H1 (cell line): Measurements from ENCODE around the gene ZNF536. TPM values are rescaled to one million over a fixed set of nuclear protein-coding genes. Genes with fewer than 3 reads are reported as not detected.

ENCODE experiments used
- CTCF ChIA-PET: fragments of 300-600 bp; sonication (Branson Sonifier 250); formaldehyde crosslinking; loops from one replicate; lab custom pipeline; 2021; ENCODE audit not compliant: partially characterized antibody; lab: Charles Lee
- POLR2A ChIA-PET: fragments of 300-600 bp; sonication (Branson Sonifier 250); formaldehyde crosslinking; loops from one replicate; lab custom pipeline; 2021; ENCODE audit warnings: inconsistent platforms; ENCODE audit not compliant: partially characterized antibody; lab: Charles Lee
- DNase-seq, 2 experiments: peaks; one replicate each; pipeline versions ENCODE4 v3.0.0 to v3.0.0-alpha.2; 2010 to 2022; ENCODE audit warnings: low spot score in 2 of 2, low read depth in 1 of 2, mixed read lengths in 1 of 2
- FAIRE-seq: peaks from 2 replicates; lab custom pipeline; 2011; peaks lifted over from hg19 to GRCh38; lab: Jason Lieb, UNC
- H2AFZ ChIP-seq: 2 replicates; pipeline ENCODE4 v1.8.1; 2012; ENCODE audit warnings: low read length, inconsistent platforms
- H2AK5ac ChIP-seq: 2 replicates; pipeline ENCODE4 v1.6.1; 2013; ENCODE audit warnings: low read depth, low read length
- H2BK120ac ChIP-seq: replicated peaks from 2 replicates; pipeline ENCODE3; 2013; ENCODE audit warnings: low read depth, low read length, inconsistent platforms
- H2BK12ac ChIP-seq: 2 replicates; pipeline ENCODE4 v1.6.1; 2013; ENCODE audit warnings: low read depth, low read length
- H2BK15ac ChIP-seq: 2 replicates; pipeline ENCODE4 v1.6.1; 2013; ENCODE audit warnings: low read length
- H2BK20ac ChIP-seq: 2 replicates; pipeline ENCODE4 v1.6.1; 2013; ENCODE audit warnings: low read length
- H2BK5ac ChIP-seq: 2 replicates; pipeline ENCODE4 v1.6.1; 2013; ENCODE audit warnings: low read depth, low read length
- H3K14ac ChIP-seq: 2 replicates; pipeline ENCODE4 v1.6.1; 2013; ENCODE audit warnings: inconsistent platforms; ENCODE audit not compliant: insufficient read length
- H3K18ac ChIP-seq: 2 replicates; pipeline ENCODE4 v1.6.1; 2013; ENCODE audit warnings: low read length; ENCODE audit errors: extremely low read depth
- H3K23ac ChIP-seq: 2 replicates; pipeline ENCODE4 v1.6.1; 2013; ENCODE audit warnings: inconsistent platforms; ENCODE audit not compliant: insufficient read length
- H3K23me2 ChIP-seq: 2 replicates; pipeline ENCODE4 v1.6.1; 2013; ENCODE audit warnings: low read depth, low read length
- H3K27ac ChIP-seq: 2 replicates; pipeline ENCODE4 v1.6.1; 2011; ENCODE audit warnings: low read depth, low read length, inconsistent platforms
- H3K27me3 ChIP-seq, 4 experiments: replicated peaks in 1 of 4; 1 replicate in 1 of 4; 2 replicates in 3 of 4; pipeline versions ENCODE4 v1.6.1 to v1.8.1; 2011 to 2013; ENCODE audit warnings: low read length in 3 of 4, mild to moderate bottlenecking in 3 of 4, inconsistent platforms in 2 of 4, mixed read lengths in 2 of 4, moderate library complexity in 1 of 4; ENCODE audit not compliant: control insufficient read depth in 3 of 4, insufficient read depth in 3 of 4; ENCODE audit errors: extremely low read depth in 1 of 4
- H3K36me3 ChIP-seq, 4 experiments: 2 replicates each; pipeline versions ENCODE4 v1.6.1 to v1.8.1; 2011 to 2013; ENCODE audit warnings: mild to moderate bottlenecking in 4 of 4, low read length in 3 of 4, moderate library complexity in 2 of 4, control low read depth in 1 of 4, inconsistent platforms in 1 of 4; ENCODE audit not compliant: insufficient read depth in 4 of 4, control insufficient read depth in 2 of 4
- H3K4ac ChIP-seq: replicated peaks from 2 replicates; pipeline ENCODE3; 2013; ENCODE audit warnings: low read length, low read depth, mixed read lengths, inconsistent platforms; ENCODE audit not compliant: insufficient read length
- H3K4me1 ChIP-seq, 4 experiments: replicated peaks in 1 of 4; 1 replicate in 1 of 4; 2 replicates in 3 of 4; pipeline versions ENCODE4 v1.6.1 to v1.8.1; 2011 to 2013; ENCODE audit warnings: low read length in 3 of 4, inconsistent platforms in 2 of 4, mixed read lengths in 1 of 4; ENCODE audit not compliant: insufficient read depth in 4 of 4, control insufficient read depth in 3 of 4
- H3K4me2 ChIP-seq, 2 experiments: 2 replicates each; pipeline versions ENCODE4 v1.6.1 to v1.8.1; 2011 to 2013; ENCODE audit warnings: low read depth in 2 of 2, low read length in 2 of 2, control low read depth in 1 of 2, inconsistent platforms in 1 of 2, mild to moderate bottlenecking in 1 of 2; ENCODE audit not compliant: insufficient read depth in 1 of 2
- H3K4me3 ChIP-seq, 4 experiments: fragments of 200-600, 300-600 bp in 1 of 4; sonication (generic), shearing (Covaris generic), sonication (Bioruptor Twin) in 1 of 4; 2 replicates each; pipeline versions ENCODE4 v1.5.1 to v1.8.1; 2011 to 2016; ENCODE audit warnings: low read length in 4 of 4, low read depth in 3 of 4, control low read depth in 2 of 4, inconsistent platforms in 2 of 4, mild to moderate bottlenecking in 2 of 4, mixed read lengths in 1 of 4, moderate library complexity in 1 of 4; ENCODE audit not compliant: insufficient read depth in 2 of 4; ENCODE audit errors: extremely low read depth in 1 of 4
- H3K56ac ChIP-seq: replicated peaks from 2 replicates; pipeline ENCODE3; 2013; ENCODE audit warnings: low read depth, mild to moderate bottlenecking, mixed read lengths, low read length, inconsistent platforms; ENCODE audit not compliant: insufficient read length
- H3K79me1 ChIP-seq: 2 replicates; pipeline ENCODE4 v1.6.1; 2013; ENCODE audit warnings: low read depth, low read length, control low read depth
- H3K79me2 ChIP-seq, 2 experiments: 2 replicates each; pipeline versions ENCODE4 v1.6.1 to v1.8.1; 2012 to 2013; ENCODE audit warnings: low read length in 2 of 2, mild to moderate bottlenecking in 2 of 2, inconsistent platforms in 1 of 2; ENCODE audit not compliant: insufficient read depth in 2 of 2, control insufficient read depth in 1 of 2
- H3K9ac ChIP-seq, 4 experiments: replicated peaks in 1 of 4; 1 replicate in 1 of 4; 2 replicates in 3 of 4; pipeline versions ENCODE4 v1.6.1 to v1.8.1; 2011 to 2013; ENCODE audit warnings: low read depth in 3 of 4, low read length in 3 of 4, control low read depth in 2 of 4, mild to moderate bottlenecking in 2 of 4, moderate library complexity in 2 of 4, inconsistent platforms in 1 of 4; ENCODE audit errors: extremely low read depth in 1 of 4
- H3K9me3 ChIP-seq, 2 experiments: 2 replicates each; pipeline versions ENCODE4 v1.6.1 to v1.8.1; 2012 to 2013; ENCODE audit warnings: mild to moderate bottlenecking in 2 of 2, moderate library complexity in 2 of 2, control low read depth in 1 of 2, inconsistent platforms in 1 of 2, low read depth in 1 of 2, low read length in 1 of 2, mixed read lengths in 1 of 2; ENCODE audit not compliant: insufficient read depth in 2 of 2
- H4K20me1 ChIP-seq, 2 experiments: replicated peaks in 1 of 2; 2 replicates each; pipeline versions ENCODE3 to v1.8.1; 2011 to 2013; ENCODE audit warnings: inconsistent platforms in 2 of 2, low read length in 2 of 2, mild to moderate bottlenecking in 1 of 2; ENCODE audit not compliant: insufficient read depth in 2 of 2, control insufficient read depth in 1 of 2
- H4K5ac ChIP-seq: 2 replicates; pipeline ENCODE4 v1.6.1; 2013; ENCODE audit warnings: low read length, low read depth, mixed read lengths, inconsistent platforms; ENCODE audit not compliant: insufficient read length
- H4K8ac ChIP-seq: 2 replicates; pipeline ENCODE4 v1.8.0; 2013; ENCODE audit warnings: mild to moderate bottlenecking, moderate library complexity, low read length, inconsistent platforms; ENCODE audit not compliant: insufficient read depth; ENCODE audit errors: extremely low read depth
- H4K91ac ChIP-seq: replicated peaks from 2 replicates; pipeline ENCODE3; 2013; ENCODE audit warnings: low read length, mixed read lengths, inconsistent platforms; ENCODE audit not compliant: insufficient read length
- CBX5 ChIP-seq: fragments of 300-800, 300-1000 bp; sonication (generic); IDR thresholded peaks from 2 replicates; pipeline ENCODE4 v1.7.1; 2016; ENCODE audit warnings: antibody characterized with exemption, low read length, low read depth
- CHD2 ChIP-seq: IDR thresholded peaks from 2 replicates; pipeline ENCODE4 v1.6.1; 2012; ENCODE audit warnings: low read length, improper control_type of control experiment
- CTBP2 ChIP-seq: IDR thresholded peaks from 2 replicates; pipeline ENCODE4 v1.7.0; 2011; ENCODE audit warnings: borderline replicate concordance, mild to moderate bottlenecking, moderate library complexity, mixed read lengths, low read length; ENCODE audit not compliant: insufficient read depth, insufficient read length
- RAD21 ChIP-seq, 2 experiments: IDR thresholded peaks in 1 of 2; conservative IDR thresholded peaks in 1 of 2; 2 replicates each; pipeline ENCODE4 v1.6.1; 2011; ENCODE audit warnings: low read depth in 2 of 2, low read length in 2 of 2, improper control_type of control experiment in 1 of 2, inconsistent platforms in 1 of 2, mild to moderate bottlenecking in 1 of 2, moderate library complexity in 1 of 2
- polyA plus RNA-seq, 7 experiments: library from polyadenylated mRNA; depleted of rRNA in 3 of 7; stranded (reverse) in 5 of 7; unstranded in 2 of 7; fragments of >200 nt in 5 of 7; fragments of 200-250 nt in 2 of 7; gene quantifications; 1 replicate in 5 of 7; 2 replicates in 1 of 7; 4 replicates in 1 of 7; pipeline versions ENCODE4 v1.2.1 to v1.2.3, GENCODE V29; 2011 to 2013; ENCODE audit warnings: missing spikeins in 2 of 7, mixed read lengths in 2 of 7
- total RNA-seq: library from RNA; stranded (reverse); fragmentation: NEBNext Ultra II Directional; extraction: Animal tissue kit (Norgen Biotek cat#: 25700); gene quantifications from 2 replicates; pipeline ENCODE4 v1.2.1, GENCODE V29; 2021
- TF ChIP-seq, protein P1 (sequence below), 3 experiments: IDR thresholded peaks; 1 replicate in 2 of 3; 2 replicates in 1 of 3; pipeline versions ENCODE4 v1.5.1 to v1.6.1; 2011; ENCODE audit warnings: low read length in 3 of 3, mild to moderate bottlenecking in 3 of 3, inconsistent platforms in 2 of 3, low read depth in 1 of 3, moderate library complexity in 1 of 3; ENCODE audit not compliant: insufficient read depth in 1 of 3; ENCODE audit errors: control extremely low read depth in 1 of 3
- TF ChIP-seq, protein P2 (sequence below): IDR thresholded peaks from 2 replicates; pipeline ENCODE4 v1.6.1; 2012; ENCODE audit warnings: inconsistent platforms
- TF ChIP-seq, protein P3 (sequence below): IDR thresholded peaks from 2 replicates; pipeline ENCODE4 v1.6.1; 2011; ENCODE audit warnings: low read depth, mild to moderate bottlenecking, low read length; ENCODE audit not compliant: insufficient read depth

Gene ZNF536
- total and polyA plus RNA-seq, 2 of the 8 experiments (the other 6 are each of a cell fraction or from before 2014, with no cell fraction given): 0.09 to 0.11 TPM

DNA sequence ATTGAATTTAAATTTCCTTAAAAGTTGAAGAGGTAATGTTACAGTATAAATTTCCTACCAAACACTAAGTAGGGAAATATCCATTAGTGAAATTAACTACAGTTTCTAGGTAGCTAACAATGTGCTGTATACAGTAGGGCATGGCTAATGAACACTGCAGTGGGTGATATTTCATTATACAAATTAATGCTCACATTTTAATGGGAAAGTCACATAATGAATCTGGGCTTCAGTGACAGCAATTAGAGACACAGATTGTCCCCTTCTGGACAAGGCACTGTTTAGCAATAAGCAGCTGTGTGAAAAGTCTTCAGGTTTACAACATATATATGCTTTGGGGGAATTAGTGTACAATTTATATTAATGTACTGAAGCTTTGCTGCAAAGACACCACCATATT, 169.4 kb downstream of the ZNF536 start:
- H4K91ac ChIP-seq: no peak overlapping the region
- no peak overlapping the region for H4K8ac ChIP-seq
- no peaks in the 10 kb centered on the region; a peak in 1 of 7 replicates for H3K27me3 ChIP-seq
- H3K4ac ChIP-seq: no peak overlapping the region
- no peak overlapping the region for H2BK20ac ChIP-seq
- H4K5ac ChIP-seq: no peak overlapping the region
- H3K18ac ChIP-seq: no peak overlapping the region
- H3K14ac ChIP-seq: no peak overlapping the region
- no peak overlapping the region for H2BK12ac ChIP-seq
- H3K23ac ChIP-seq: no peak overlapping the region
- H2AFZ ChIP-seq: no peak overlapping the region
- ChIA-PET CTCF (interaction anchor here (1.1 to 1.3 kb wide), 2 partner anchors 14 to 100 kb away, joined by 3 read pairs; no protein-coding TSS in a partner anchor), POLR2A (no interaction called here)
- no peaks in the 10 kb centered on the region for H3K23me2 ChIP-seq
- H3K79me1 ChIP-seq: no peaks in the 10 kb centered on the region
- H2BK5ac ChIP-seq: no peak overlapping the region
- peaks cover 0 to 9% (median 4%) of the 10 kb centered on the region in 4 experiments; a peak in 4 of 7 replicates for H3K4me1 ChIP-seq
- DNase-seq (no peak), FAIRE-seq (no peak)
- H2BK120ac ChIP-seq: no peak overlapping the region
- no peak overlapping the region for H3K56ac ChIP-seq
- H3K36me3 ChIP-seq: no peaks in the 10 kb centered on the region
- H3K27ac ChIP-seq: no peak overlapping the region
- no peaks in the 10 kb centered on the region for H3K79me2 ChIP-seq
- no peaks in the 10 kb centered on the region; a peak in 1 of 4 replicates for H3K9me3 ChIP-seq
- no peak overlapping the region for H2BK15ac ChIP-seq
- no peak overlapping the region for H3K9ac ChIP-seq
- no peak overlapping the region for H2AK5ac ChIP-seq
- H3K4me3 ChIP-seq: no peak overlapping the region
- no peak for TF ChIP-seq CTBP2
- TF ChIP-seq, protein P1, sequence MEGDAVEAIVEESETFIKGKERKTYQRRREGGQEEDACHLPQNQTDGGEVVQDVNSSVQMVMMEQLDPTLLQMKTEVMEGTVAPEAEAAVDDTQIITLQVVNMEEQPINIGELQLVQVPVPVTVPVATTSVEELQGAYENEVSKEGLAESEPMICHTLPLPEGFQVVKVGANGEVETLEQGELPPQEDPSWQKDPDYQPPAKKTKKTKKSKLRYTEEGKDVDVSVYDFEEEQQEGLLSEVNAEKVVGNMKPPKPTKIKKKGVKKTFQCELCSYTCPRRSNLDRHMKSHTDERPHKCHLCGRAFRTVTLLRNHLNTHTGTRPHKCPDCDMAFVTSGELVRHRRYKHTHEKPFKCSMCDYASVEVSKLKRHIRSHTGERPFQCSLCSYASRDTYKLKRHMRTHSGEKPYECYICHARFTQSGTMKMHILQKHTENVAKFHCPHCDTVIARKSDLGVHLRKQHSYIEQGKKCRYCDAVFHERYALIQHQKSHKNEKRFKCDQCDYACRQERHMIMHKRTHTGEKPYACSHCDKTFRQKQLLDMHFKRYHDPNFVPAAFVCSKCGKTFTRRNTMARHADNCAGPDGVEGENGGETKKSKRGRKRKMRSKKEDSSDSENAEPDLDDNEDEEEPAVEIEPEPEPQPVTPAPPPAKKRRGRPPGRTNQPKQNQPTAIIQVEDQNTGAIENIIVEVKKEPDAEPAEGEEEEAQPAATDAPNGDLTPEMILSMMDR (IDR thresholded peaks at IDR 0.05; ENCODE audit: control extremely low read depth in 1 of 3, insufficient read depth in 1 of 3, low read depth in 1 of 3, low read length in 3 of 3): no peak
- TF ChIP-seq CBX5: no peak
- TF ChIP-seq, protein P2, sequence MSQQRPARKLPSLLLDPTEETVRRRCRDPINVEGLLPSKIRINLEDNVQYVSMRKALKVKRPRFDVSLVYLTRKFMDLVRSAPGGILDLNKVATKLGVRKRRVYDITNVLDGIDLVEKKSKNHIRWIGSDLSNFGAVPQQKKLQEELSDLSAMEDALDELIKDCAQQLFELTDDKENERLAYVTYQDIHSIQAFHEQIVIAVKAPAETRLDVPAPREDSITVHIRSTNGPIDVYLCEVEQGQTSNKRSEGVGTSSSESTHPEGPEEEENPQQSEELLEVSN: no peak
- TF ChIP-seq CHD2: no peak
- TF ChIP-seq RAD21 (IDR thresholded peaks at IDR 0.05 in 1 of 2, conservative IDR thresholded peaks at IDR 0.05 in 1 of 2; ENCODE audit: low read depth in 2 of 2, low read length in 2 of 2): no peak
- TF ChIP-seq, protein P3, sequence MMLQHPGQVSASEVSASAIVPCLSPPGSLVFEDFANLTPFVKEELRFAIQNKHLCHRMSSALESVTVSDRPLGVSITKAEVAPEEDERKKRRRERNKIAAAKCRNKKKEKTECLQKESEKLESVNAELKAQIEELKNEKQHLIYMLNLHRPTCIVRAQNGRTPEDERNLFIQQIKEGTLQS: no peak
- no peak overlapping the region for H3K4me2 ChIP-seq
- H4K20me1 ChIP-seq: no peaks in the 10 kb centered on the region
